ENCODE results near the gene MTFP1.
"Not testable (repeated sequence)": the region's sequence is repeated elsewhere in the genome, so short reads cannot be mapped to it uniquely, and the experiment has no call there.

Gene MTFP1

GRCh38 chr22:30425616-30426387 is at the start of gene MTFP1:
Gene MTFP1 (plus strand): TSS chr22:30425768. CDS start chr22:30425880, 112 bp downstream.
- DNase-seq, result peak; percentile 73

GRCh38 chr22:30380011-30380410 is 45.6 kb upstream of the MTFP1 start:
- no peak for DNase-seq

DNA sequence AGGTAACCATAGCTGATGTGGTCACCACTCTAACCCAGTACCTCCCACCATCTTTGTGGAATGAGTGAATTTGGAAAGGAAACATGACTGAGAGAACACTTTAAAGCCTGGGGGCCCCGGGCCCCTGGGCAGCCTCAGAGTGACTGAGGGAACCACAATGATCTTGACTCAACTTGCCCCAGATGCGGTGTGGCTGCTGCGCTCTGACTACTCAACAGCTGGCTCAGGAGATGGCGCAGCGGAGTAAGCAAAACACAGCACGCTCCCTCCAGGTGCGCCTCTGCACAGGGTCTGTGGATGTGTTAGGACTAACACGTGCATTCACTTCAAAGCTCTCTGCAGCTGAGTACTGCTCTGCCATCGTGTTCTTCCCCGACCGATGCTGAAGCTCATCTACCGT is 44.3 kb upstream of the MTFP1 start:
- no peak for DNase-seq

GRCh38 chr22:30382340-30382739 is 43.2 kb upstream of the MTFP1 start:
- no peak for DNase-seq

- DNase-seq, result no peak
These were observed 42.5 kb upstream of the MTFP1 start for GRCh38 chr22:30383061-30383460.

GRCh38 chr22:30385942-30386341 is 39.6 kb upstream of the MTFP1 start:
- no peak for DNase-seq

- no peak for DNase-seq
These were observed 39.0 kb upstream of the MTFP1 start for GRCh38 chr22:30386608-30386959.

DNA sequence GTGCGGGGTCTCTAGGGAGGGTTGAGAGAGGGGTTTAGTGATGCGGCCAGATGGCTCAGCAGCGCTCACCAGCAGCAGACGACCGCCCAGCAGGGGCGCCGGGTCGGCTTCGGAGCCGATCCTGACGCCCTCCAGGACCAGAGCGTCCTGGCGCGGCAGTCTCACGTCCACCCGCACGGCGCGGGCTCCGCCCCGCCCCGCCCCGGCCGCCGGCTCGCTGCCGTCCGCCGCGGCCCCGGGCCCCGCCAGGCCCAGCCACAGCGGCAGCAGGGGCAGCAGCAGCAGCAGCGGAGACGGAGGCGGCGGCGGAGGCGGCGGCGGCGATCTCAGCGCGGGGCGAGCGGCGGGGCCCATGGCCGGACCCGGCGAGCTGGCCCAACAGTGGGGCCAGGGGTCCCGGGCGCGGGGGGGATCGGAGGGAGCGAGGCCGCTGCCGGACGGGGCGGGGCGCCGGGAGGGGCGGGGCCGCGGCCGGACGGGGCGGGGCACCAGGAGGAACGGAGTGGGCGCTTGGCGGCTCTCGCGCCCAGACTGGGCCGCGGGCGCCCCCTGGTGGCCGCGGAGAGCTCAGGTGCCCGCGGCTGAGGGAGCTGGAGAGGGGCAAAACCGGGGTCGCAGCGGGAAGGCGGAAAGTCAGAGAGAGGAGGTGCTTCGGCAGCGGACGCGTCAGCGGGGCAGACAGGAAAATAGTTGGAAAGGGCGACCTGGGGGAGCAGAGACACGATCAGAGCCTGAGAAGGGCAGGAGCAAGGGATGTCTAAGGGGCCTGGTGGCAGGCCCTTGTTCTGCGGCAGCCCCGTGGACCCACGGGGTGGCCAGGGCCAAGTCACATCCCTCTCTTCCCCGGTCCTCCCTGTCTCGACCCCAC is 38.4 kb upstream of the MTFP1 start, which contains the start of gene RNF215:
Gene RNF215 (minus strand): TSS at position 452 of the 868 bp plus-strand sequence. CDS start 98 bp downstream, at position 354.
- peak; percentile 86 for DNase-seq

DNA sequence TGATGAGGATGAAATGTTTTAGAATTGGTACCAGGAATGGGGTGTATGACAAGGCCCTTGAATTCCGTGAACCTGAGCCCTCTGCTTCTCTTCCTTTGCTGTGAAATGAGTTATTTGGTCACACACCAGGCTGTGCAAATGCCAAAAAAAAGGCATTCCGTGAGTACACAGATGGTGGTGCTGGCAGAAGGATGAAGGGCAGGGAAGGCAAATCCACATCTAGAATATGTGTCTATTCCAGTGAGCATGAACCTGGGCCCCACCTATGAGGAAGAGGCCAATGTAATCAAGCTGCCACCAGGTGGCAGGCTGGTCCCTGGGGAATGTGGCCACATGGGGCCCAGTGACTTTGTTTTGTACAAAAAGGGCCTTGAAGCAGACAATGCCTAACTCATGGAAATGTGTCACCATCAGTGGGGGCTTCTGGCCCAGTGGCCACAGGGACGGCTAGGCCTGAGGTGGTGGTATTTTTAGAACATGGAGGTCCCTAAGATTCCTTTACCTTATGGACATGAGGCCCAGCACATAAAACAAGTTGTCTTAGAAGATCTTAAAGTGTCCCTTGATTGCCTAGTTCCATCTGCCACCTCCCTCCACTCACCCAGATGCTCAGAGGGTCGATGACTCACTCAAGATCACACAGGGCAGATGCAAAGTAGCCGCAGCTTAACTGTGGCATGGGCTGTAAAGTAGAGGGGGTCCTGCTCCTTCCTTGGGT is 34.4 kb upstream of the MTFP1 start:
- DNase-seq, result peak; percentile 83

GRCh38 chr22:30392661-30393321 is 32.8 kb upstream of the MTFP1 start:
- DNase-seq, result no peak

GRCh38 chr22:30393322-30393680 is 32.3 kb upstream of the MTFP1 start:
- DNase-seq, result no peak

DNA sequence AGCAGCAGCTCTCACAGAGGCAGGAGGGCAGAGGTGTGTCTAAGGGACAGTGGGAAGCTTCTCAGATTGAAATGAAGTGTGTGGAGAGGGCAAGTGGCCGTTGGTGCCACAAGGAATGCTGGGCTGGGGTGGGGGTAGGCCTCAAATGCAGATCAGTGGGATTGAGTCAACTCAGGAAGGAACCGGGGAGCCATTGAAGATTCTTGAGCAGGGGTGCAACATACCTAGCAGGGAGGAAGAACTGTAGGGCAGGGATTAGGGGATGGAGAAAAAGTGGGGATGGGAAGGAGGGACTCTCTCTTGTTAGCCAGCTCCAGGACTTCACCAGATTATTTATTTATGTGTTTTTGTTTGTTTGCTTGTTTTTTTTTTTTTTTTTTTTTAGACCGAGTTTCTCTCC is 31.7 kb upstream of the MTFP1 start:
- no peak for DNase-seq

- DNase-seq, result peak; percentile 33
These were observed 28.5 kb upstream of the MTFP1 start, which contains the start of gene SEC14L2 for GRCh38 chr22:30396871-30397655. Gene SEC14L2 (plus strand): TSS chr22:30397018. CDS start chr22:30397117, 99 bp downstream.

DNA sequence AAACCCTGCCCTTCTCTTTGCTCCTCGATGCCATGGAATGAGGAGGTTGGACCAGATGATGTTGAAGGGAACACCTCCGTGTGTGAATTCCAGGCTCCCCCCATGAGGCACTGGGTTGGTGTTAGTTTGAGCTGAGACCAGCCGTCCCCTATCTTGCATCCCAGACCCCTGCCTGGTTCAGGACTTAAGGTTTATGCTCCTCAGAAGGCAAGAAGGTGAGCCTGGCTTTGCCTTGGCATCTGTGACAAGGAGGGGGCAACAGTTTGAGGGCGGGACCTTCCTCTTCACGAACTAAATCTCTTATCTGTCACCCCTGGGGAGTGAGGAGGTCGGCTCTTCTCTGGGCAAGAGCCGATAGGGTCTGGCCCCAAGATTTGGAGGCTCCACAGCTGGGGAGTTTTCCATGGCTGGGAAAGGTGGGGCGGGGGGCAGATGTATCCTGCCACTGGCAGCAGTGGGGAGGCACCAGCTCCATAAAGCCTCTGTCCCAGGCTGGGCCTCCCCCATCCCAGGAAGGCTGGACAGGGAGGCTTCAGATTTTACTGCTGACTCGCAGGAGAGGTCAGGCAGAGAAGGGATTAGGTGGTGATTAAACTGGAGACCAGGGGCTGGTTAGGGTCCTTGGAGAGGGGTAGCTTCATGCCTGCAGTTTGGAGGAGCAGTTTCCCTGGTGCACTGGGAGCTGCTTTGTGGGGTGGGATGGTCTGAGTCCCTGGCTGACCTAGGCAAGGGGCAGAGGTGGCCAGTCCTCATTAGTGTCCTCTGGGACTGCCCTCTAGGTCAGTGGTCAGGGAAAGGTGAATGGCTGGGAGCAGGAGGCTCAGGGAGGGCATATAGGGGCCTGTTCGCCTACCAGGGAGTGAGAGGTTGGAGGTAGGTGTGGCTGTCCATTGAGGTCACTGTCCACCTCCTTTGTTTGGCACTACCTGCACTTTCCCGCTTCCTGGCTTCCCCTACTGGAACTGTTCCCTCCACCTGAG is 27.6 kb upstream of the MTFP1 start:
- no peak for DNase-seq

GRCh38 chr22:30398685-30399680 is 26.6 kb upstream of the MTFP1 start:
- DNase-seq, result no peak

DNA sequence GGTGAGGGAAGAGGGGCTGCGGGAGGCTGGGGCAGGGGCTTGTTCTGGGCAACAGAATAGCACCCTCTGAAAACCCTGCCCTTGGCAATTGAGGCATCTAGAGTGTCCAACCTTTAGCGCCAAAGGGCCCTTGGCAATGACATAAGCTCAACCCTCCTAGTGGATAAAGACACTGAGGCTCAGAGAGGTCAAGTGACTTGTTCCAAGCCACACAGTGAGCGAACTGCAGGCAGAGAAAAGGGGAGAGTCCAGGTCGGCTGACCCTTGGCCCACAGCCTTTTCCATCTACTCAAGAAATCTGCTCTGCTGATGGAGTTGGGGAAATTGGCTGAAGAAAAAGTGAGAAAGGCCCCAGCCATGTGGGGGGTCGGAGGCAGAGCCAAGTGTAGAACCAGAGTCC is 25.9 kb upstream of the MTFP1 start:
- no peak for DNase-seq

GRCh38 chr22:30400159-30400558 is 25.4 kb upstream of the MTFP1 start:
- no peak for DNase-seq

- DNase-seq, result not testable (repeated sequence)
These were observed 24.5 kb upstream of the MTFP1 start for GRCh38 chr22:30401024-30401423.
